Hematopoietic multipotent progenitor cell treated with erythropoietin and hydrocortisone succinate and interleukin-3 and kit ligand, for 17 days (in vitro differentiated cells): ENCODE results near the gene ARPC1A.
"Not testable (repeated sequence)": the region's sequence is repeated elsewhere in the genome, so short reads cannot be mapped to it uniquely, and the experiment has no call there.

Experiments
- DNase-seq: peaks from one replicate; pipeline ENCODE4 v3.0.0-alpha.2; 2015; ENCODE audit warnings: low spot score

Gene ARPC1A

GRCh38 chr7:99325592-99326407, at the start of gene ARPC1A:
TSS of gene ARPC1A (plus strand) at chr7:99325898. CDS start at chr7:99333354, 7,456 bp downstream.
- peak; percentile 94 for DNase-seq

GRCh38 chr7:99278180-99278579, 47.5 kb upstream of the ARPC1A start:
- DNase-seq: no peak

DNA sequence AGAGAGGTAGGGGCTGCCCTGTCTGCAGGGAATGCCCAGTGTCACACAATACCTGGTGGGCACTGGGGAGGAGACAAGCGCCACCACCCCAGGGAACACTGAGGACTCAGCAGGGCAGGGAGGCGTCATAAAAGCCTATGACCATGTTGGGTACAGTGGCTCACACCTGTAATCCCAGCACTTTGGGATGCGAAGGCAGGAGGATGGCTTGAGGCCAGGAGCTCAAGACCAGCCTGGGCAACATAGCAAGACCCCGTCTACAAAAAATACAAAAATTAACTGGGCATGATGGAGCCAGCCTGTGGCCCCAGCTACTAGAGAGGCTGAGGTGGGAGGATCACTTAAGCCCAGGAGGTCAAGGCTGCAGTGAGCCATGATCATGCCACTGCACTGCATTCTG, 41.5 kb upstream of the ARPC1A start:
- DNase-seq: not testable (repeated sequence)

GRCh38 chr7:99287779-99288534, 37.7 kb upstream of the ARPC1A start:
- DNase-seq: no peak

DNA sequence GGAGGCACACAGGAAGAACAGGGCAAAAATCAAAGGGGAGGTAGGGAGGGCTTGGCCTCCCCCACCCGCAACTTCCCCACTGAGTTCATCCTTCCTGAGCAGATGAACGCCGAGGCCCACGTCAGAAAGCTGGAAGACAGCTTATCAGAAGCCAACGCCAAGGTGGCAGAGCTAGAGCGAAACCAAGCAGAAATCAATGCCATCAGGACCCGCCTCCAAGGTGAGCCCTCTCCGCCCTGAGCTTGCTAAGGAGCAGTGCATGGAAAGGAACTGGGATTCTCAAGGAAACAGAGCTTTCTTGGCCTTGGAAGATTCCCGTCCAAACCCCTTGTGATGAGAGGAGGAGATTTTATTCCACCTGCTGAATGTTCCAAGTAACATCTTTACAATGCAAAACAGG, 36.5 kb upstream of the ARPC1A start:
- no peak for DNase-seq

GRCh38 chr7:99290148-99290547, 35.5 kb upstream of the ARPC1A start:
- DNase-seq: not testable (repeated sequence)

GRCh38 chr7:99290980-99291607, 34.6 kb upstream of the ARPC1A start:
- DNase-seq: no peak

DNA sequence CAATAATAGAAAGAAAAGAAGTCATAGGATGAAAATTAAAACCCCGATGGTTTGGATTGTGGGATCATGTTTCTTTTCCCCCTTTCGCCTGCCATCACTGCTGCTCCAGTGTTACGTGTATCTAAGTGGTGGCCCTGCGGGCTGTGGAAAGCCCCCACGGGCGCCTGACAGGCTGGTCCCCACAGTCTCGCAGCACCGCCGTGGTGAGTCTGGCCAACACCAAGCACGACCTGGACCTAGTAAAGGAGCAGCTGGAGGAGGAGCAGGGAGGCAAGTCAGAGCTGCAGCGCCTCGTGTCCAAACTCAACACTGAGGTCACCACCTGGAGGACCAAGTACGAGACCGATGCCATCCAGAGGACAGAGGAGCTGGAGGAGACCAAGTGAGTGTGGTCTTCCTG, 33.6 kb upstream of the ARPC1A start:
- no peak for DNase-seq

DNA sequence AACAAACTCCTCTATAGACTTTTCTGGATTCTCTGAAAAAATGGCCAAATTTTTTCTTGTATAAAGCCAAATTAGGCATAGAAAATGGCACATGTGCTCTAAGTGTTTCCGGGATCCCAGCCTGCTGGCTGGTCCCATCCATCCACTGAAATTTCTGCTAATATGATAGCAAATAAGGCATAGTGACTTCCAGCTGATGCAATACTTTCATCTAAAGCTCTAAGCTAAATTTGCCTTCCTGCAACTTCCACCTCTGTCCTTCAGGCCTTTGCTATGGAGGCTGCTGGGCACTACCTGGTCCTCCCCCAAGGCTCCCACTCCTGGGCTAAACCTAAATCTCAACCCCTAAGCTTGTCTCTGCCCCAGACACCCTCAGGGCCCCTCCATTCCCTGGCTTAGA, 32.5 kb upstream of the ARPC1A start:
- DNase-seq: no peak

GRCh38 chr7:99293650-99294049, 32.0 kb upstream of the ARPC1A start:
- DNase-seq: no peak

- no peak for DNase-seq
Measured at GRCh38 chr7:99296471-99296870, 29.2 kb upstream of the ARPC1A start.

GRCh38 chr7:99301496-99301895, 24.2 kb upstream of the ARPC1A start:
- no peak for DNase-seq

DNA sequence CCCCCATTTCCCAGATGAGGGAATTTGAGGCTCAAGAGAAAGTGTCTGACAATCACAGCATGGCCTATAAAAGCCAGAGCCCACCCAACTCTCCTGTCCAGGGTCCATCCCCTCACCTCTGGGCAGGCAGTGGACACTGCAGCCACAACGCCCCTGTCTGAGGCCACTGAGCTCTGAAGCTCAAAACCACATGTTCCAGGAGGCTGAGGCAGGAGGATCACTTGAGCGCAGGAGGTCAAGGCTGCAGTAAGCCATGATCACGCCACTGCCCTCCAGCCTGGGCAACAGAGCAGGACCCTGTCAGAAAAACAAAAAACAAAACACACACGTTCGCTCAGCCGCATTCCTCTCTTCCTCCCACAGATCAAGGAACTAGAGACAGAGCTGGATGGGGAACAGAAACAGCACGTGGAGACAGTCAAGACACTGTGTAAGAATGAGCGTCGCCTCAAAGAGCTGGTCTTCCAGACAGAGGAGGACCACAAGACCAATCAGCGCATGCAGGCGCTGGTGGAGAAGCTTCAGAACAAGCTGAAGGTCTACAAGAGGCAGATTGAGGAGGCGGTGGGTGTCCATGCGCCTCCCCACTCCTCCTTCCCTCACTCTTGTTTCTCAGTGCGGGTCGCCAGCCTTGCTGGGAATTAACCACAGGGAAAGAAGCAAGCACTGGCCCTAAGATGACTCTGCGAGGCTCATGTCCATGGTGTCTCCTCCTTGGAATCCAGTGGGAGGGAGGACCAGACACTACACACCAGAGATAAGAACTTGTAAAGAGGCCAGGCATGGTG, 20.0 kb upstream of the ARPC1A start:
- DNase-seq: no peak

DNA sequence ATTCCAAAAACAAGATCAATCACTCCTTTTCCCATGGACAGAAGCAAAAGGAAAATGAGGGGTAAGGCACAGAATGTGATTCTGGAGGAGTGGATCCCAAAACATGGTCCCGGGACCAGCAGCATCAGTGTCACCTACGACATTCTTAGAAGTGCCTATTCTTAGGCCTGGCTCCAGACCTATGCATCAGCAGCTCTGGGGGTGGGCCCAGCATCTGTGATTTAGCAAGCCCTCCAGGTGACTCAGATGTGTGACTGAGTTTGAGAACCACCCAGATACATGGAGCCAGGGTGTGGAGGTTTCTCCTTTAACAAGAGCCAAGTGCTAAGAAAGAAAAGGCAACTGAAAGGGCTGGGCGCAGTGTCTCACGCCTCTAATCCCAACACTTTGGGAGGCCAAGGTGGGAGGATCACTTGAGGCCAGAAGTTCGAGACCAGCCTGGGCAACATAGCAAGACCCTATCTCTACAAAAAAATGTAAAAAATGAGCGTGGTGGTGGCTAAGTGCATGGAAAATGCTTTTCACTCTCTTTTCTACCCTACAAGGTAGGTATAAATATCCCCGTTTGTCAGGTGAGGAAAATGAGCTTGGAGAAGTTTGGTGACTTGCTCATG, 17.1 kb upstream of the ARPC1A start:
- no peak for DNase-seq

- no peak for DNase-seq
Measured at GRCh38 chr7:99309111-99309510, 16.6 kb upstream of the ARPC1A start.

- no peak for DNase-seq
Measured at GRCh38 chr7:99310004-99310403, 15.7 kb upstream of the ARPC1A start.

DNA sequence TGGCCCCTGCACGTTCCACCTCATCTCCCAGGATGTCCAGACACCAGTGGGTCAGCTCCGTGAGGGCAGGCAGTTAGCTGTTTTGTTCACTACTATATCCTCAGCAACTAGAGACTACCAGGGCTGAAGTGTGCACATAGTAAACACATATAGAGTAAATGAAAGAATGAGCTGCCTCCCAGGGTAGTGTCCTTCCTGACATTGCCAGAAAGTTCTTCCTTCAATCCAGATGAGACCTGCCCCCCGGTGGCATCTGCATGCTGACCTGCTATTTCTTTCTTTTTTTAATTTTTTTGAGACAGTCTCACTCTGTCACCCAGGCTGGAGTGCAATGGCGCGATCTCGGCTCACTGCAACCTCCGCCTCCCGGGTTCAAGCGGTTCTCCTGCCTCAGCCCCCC, 14.0 kb upstream of the ARPC1A start:
- no peak for DNase-seq

DNA sequence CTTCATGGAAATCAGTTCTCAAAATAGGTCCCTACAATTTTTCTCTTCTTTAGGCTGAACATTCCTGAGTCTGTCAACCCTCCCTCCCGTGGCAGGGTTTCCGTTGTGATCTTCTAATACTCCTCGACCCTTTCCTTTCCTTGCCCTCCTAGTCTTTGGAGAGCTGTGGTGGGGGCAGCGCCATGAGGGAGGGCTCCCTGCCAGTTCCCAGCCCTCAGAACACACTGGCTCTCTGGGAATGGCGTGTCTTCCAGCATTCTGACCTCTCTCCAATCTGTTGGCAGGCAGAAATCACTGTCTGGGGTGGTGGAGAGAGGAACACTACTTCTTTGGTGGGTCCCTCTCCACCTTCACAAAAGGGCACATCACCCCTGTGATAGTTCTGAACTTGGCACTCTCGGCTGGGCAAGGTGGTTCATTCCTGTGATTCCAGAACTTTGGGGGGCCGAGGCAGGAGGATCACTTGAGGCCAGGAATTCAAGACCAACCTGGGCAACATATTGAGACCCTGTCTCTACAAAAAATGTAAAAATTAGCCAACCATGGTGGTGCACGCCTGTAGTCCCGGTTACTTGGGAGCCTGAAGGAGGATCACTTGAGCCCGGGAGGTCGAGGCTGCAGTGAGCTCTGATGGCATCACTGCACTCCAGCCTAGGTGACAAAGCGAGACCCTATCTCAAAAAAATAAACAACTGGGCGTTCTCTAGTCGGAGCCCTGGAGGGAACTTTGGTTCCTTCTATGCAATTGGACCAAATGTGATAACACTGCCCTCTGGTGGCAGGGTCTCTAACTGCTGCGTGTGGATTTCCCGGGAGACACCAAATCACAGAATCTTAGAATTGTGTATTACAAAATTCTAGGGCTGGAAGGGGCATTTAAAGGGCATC, 13.1 kb upstream of the ARPC1A start:
- peak; percentile 76 for DNase-seq

- DNase-seq: no peak
Measured at GRCh38 chr7:99313204-99313573, 12.5 kb upstream of the ARPC1A start.

GRCh38 chr7:99314504-99314903, 11.2 kb upstream of the ARPC1A start:
- no peak for DNase-seq

- DNase-seq: no peak
Measured at GRCh38 chr7:99320371-99320770, 5.3 kb upstream of the ARPC1A start.
